ENCODE data around the gene CYP4F22. TPM values are rescaled to one million over a fixed set of nuclear protein-coding genes. Genes with fewer than 3 reads are reported as not detected.
"Not testable (repeated sequence)": the region's sequence is repeated elsewhere in the genome, so short reads cannot be mapped to it uniquely, and the experiment has no call there.

CYP4F22 gene
- total RNA-seq, 2 donors from 2014 or later, result not detected

- Histone ChIP-seq H3K27ac (no peak overlapping the region), H3K27me3 (replicated peaks; ENCODE audit: insufficient read depth) (no peaks in the 10 kb centered on the region), H3K9me3 (no peaks in the 10 kb centered on the region), H3K4me3 (no peak overlapping the region), H3K4me1 (ENCODE audit: control insufficient read depth in 1 of 2, low read depth in 2 of 2) (no peaks in the 10 kb centered on the region), H3K36me3 (no peaks in the 10 kb centered on the region)
- ATAC-seq (ENCODE audit: insufficient number of reproducible peaks, low FRiP score, low read depth), result no peak
- no peak for TF ChIP-seq CTCF (IDR thresholded peaks at IDR 0.05)
- DNase-seq (ENCODE audit: low spot score), result no peak
These were observed 21.5 kb downstream of the CYP4F22 start for GRCh38 chr19:15529774-15530372.

GRCh38 chr19:15532779-15533521 lies 24.6 kb downstream of the CYP4F22 start:
- Histone ChIP-seq H3K4me3 (no peak overlapping the region), H3K36me3 (no peaks in the 10 kb centered on the region), H3K9me3 (no peaks in the 10 kb centered on the region), H3K4me1 (ENCODE audit: control insufficient read depth in 1 of 2, low read depth in 2 of 2) (no peaks in the 10 kb centered on the region), H3K27me3 (replicated peaks; ENCODE audit: insufficient read depth) (no peaks in the 10 kb centered on the region), H3K27ac (no peak overlapping the region)
- ATAC-seq (ENCODE audit: insufficient number of reproducible peaks, low FRiP score, low read depth) (no peak), DNase-seq (ENCODE audit: low spot score) (no peak)
- no peak for TF ChIP-seq CTCF (IDR thresholded peaks at IDR 0.05)

GRCh38 chr19:15533522-15533830 lies 25.2 kb downstream of the CYP4F22 start:
- H3K9me3 ChIP-seq; H3K4me3 ChIP-seq; ATAC-seq (ENCODE audit: insufficient number of reproducible peaks, low FRiP score, low read depth); DNase-seq (ENCODE audit: low spot score); H3K36me3 ChIP-seq; H3K4me1 ChIP-seq (ENCODE audit: control insufficient read depth in 1 of 2, low read depth in 2 of 2); H3K27ac ChIP-seq; H3K27me3 ChIP-seq (replicated peaks; ENCODE audit: insufficient read depth): not testable (repeated sequence)

GRCh38 chr19:15534957-15535864 lies 26.9 kb downstream of the CYP4F22 start:
- no peak for ATAC-seq (ENCODE audit: insufficient number of reproducible peaks, low FRiP score, low read depth)
- H3K27me3 ChIP-seq (replicated peaks; ENCODE audit: insufficient read depth), result no peaks in the 10 kb centered on the region

GRCh38 chr19:15536350-15536749 lies 28.0 kb downstream of the CYP4F22 start:
- no peak for TF ChIP-seq CTCF (IDR thresholded peaks at IDR 0.05)
- Histone ChIP-seq H3K27me3 (replicated peaks; ENCODE audit: insufficient read depth) (no peaks in the 10 kb centered on the region), H3K27ac (no peak overlapping the region), H3K9me3 (peaks cover 5% of the 10 kb centered on the region), H3K4me3 (no peak overlapping the region), H3K4me1 (ENCODE audit: control insufficient read depth in 1 of 2, low read depth in 2 of 2) (no peaks in the 10 kb centered on the region), H3K36me3 (no peaks in the 10 kb centered on the region)
- DNase-seq (ENCODE audit: low spot score) (no peak), ATAC-seq (ENCODE audit: insufficient number of reproducible peaks, low FRiP score, low read depth) (no peak)

More at GRCh38 chr19:15534957-15535864, 26.9 kb downstream of the CYP4F22 start:
- peaks cover 5% of the 10 kb centered on the region for H3K9me3 ChIP-seq
- no peak overlapping the region for H3K4me3 ChIP-seq
- TF ChIP-seq CTCF (IDR thresholded peaks at IDR 0.05), result no peak
- H3K4me1 ChIP-seq (ENCODE audit: control insufficient read depth in 1 of 2, low read depth in 2 of 2), result no peaks in the 10 kb centered on the region
- no peak for DNase-seq (ENCODE audit: low spot score)
- H3K27ac ChIP-seq, result no peak overlapping the region
- H3K36me3 ChIP-seq, result no peaks in the 10 kb centered on the region

Measured in thoracic aorta (tissue), 2 donors.